HUES48 (cell line): ENCODE results near the gene YBX1.
"Not testable (repeated sequence)": the region's sequence is repeated elsewhere in the genome, so short reads cannot be mapped to it uniquely, and the experiment has no call there.

Experiments
- H3K27ac ChIP-seq: one replicate; pipeline ENCODE4 v1.7.0; 2013; ENCODE audit warnings: low read depth, low read length, inconsistent platforms
- H3K27me3 ChIP-seq: 2 replicates; pipeline ENCODE4 v1.6.1; 2013; ENCODE audit warnings: mild to moderate bottlenecking, low read length; ENCODE audit not compliant: control insufficient read depth, insufficient read depth
- H3K36me3 ChIP-seq: 2 replicates; pipeline ENCODE4 v1.6.1; 2013; ENCODE audit warnings: low read length; ENCODE audit not compliant: control insufficient read depth, insufficient read depth
- H3K4me1 ChIP-seq: 2 replicates; pipeline ENCODE4 v1.6.1; 2013; ENCODE audit warnings: mild to moderate bottlenecking, low read length; ENCODE audit not compliant: control insufficient read depth, insufficient read depth
- H3K4me3 ChIP-seq: 2 replicates; pipeline ENCODE4 v1.5.1; 2013; ENCODE audit warnings: mild to moderate bottlenecking, low read depth, low read length
- H3K9ac ChIP-seq: 2 replicates; pipeline ENCODE4 v1.6.1; 2013; ENCODE audit warnings: mild to moderate bottlenecking, low read depth, low read length, moderate library complexity
- H3K9me3 ChIP-seq: 2 replicates; pipeline ENCODE4 v1.6.1; 2013; ENCODE audit warnings: low read length; ENCODE audit not compliant: control insufficient read depth, insufficient read depth

YBX1 gene

DNA sequence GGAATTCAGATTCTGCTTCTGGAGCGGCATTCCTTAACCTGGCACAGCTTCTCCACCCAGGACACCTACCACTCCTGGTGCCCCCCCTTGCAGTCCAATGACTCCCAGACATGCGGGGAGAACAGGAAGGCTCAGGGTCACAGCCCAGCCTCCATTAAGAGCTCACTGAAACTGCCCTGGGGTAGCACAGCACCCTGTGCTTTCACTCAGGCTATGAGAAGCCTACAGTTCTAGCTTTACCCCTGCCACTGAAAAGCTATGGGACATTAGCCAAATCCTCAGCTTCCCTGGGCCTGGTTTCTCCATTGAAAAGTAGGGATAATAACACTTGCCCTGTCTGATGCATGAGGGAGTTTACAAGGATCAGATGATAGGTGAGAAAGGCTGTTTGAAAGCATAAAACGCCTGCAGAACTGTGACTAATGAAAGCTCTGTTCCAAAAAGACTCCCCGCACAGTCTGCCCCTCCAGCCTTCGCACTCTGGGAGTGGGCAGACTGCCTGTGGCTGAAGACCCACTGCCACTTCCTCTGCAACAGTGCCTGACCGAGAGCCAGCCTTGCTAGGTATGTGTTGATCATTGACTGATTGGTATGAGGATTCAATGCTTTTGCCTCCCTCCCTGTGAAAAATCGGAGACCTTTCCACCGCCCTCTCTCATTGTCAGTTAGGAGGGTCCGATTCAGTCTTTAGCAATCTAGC, 60.5 kb downstream of the YBX1 start:
- Histone ChIP-seq H3K9ac (no peak overlapping the region), H3K4me3 (no peak overlapping the region), H3K27ac (no peak overlapping the region), H3K4me1 (peaks cover 25% of the 10 kb centered on the region), H3K36me3 (peaks cover 16% of the 10 kb centered on the region), H3K9me3 (no peaks in the 10 kb centered on the region), H3K27me3 (no peaks in the 10 kb centered on the region)

DNA sequence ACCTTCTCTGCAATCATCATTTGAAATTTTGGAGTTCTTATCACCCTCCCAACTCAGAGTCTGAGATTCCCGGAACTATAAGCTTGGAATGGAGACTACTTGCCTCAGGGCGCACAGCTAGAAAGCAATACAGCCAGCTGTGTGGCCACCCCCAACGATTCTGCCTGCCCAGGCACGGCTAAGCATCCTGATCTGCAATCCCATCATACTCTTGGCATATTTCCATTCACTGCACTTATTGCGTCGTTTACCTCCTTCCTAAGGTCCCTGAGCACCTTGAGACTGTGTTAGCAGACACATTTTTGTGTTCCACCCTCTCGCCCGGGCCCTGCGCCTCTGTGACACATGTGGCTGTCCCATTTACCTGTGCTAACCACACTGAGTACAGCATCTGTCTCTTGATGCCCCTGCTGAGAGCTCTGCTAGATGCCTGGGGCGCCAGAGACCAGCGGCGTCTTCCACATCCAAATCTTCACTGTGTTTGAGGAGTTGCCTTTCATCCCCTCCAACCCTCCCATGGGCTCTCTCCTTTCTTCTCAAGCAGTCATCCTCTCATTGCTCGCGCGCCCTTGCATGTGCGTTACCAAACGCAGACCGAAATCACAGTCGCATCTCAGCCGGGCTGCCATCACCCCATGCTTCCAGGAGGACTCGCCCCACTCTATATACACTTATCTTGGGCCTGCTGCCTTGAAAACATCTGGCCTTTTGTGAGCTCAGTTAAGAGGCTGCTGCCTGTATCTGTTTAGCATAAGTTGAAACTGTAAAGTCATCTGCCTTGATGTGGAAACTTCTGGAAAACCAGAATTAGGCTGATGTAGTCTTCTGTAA, 61.3 kb downstream of the YBX1 start:
- Histone ChIP-seq H3K4me1 (peaks cover 25% of the 10 kb centered on the region), H3K27me3 (no peaks in the 10 kb centered on the region), H3K27ac (no peak overlapping the region), H3K9me3 (no peaks in the 10 kb centered on the region), H3K4me3 (no peak overlapping the region), H3K9ac (no peak overlapping the region), H3K36me3 (peaks cover 23% of the 10 kb centered on the region)

DNA sequence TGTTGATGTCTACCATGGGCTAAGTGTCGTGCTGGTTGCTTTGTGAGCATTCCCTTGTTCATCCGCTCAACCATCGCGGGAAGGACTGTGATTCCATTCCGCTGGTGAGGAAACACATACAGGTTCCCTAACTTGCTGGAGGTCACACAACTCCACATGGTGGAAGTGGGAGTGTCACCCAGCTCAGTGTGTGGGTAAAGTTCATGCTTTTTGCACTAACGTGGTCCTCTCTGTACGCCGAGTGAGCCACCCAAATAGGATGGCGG, 61.9 kb downstream of the YBX1 start:
- H3K27me3 ChIP-seq: no peaks in the 10 kb centered on the region
- H3K4me3 ChIP-seq: no peak overlapping the region
- peaks cover 25% of the 10 kb centered on the region for H3K36me3 ChIP-seq
- H3K4me1 ChIP-seq: peaks cover 25% of the 10 kb centered on the region
- H3K9ac ChIP-seq: no peak overlapping the region
- no peak overlapping the region for H3K27ac ChIP-seq
- H3K9me3 ChIP-seq: no peaks in the 10 kb centered on the region

DNA sequence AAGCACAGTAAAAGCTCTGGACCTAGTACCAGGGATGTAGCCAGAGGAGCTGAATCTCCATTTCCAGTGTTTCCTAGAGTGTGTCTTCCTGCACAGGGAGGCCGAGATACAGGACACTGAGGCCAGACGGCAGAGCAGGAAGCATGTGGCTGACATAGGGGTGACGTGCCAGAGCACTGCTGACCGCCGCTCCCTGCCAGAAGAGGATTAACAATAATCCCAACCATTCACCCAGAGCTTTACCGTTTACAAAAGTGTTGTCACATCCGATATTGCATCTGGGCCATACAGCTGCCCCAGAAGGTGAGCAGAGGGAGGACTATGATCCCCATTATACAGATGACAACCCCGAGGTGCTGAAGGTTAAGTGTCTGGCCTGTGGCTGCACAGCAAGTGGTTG, 63.6 kb downstream of the YBX1 start:
- H3K9ac ChIP-seq: no peak overlapping the region
- no peaks in the 10 kb centered on the region; the same call in 1 of the 2 replicates for H3K9me3 ChIP-seq
- H3K4me3 ChIP-seq: no peak overlapping the region
- peaks cover 10% of the 10 kb centered on the region for H3K4me1 ChIP-seq
- no peak overlapping the region for H3K27ac ChIP-seq
- H3K36me3 ChIP-seq: peaks cover 37% of the 10 kb centered on the region
- no peaks in the 10 kb centered on the region for H3K27me3 ChIP-seq

DNA sequence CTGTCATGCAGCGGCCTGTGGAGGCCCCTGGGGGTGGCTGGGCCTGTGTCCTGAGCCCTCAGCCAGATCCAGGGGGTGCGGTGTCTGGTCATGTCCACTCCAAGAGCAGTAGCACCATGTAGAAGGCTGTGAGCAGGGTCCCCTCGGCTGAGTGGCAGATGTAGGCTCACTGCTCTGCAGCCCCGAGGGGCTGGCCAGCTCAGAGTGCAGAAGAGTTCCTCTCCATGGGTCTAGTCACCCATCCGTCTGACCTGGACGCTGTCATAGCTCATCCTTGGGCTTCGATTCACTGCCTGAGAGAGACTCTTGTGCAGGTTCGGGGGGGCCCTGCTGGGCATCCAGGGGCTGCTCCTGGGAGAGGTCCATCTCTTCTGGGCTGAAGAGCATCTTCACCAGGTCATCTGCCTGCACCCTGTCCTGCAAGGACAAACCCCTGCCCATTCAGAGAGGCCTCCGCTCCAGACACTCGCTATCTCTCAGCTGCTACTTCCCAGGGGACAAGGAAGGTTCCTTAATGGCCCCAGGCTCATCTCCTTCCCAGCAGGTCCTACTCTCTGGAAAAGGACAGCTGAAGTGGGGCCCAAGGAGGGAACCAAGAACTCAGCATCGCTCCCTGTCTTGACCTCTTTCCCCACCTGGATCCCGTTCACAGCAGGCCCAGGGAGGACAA, 64.4 kb downstream of the YBX1 start:
- no peak overlapping the region for H3K9ac ChIP-seq

DNA sequence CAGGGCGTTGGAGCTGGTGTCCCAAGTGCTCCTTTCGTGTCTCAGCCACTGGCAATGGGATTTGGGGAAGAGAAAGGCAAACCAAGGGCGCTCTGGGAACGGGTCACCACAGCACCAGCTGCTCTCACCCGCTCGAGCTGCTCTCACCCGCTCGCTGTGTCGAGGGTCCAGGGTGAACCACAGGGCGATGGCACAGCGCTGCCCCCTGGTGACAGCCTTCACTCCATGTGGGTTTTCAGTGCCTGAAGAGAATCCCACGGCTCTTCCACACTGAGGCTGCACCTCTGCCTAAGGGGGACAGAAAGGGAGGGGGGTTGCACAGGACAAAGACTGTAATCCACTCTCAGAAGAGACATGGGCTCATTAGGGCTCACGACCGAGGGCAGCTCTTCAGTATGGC, 64.9 kb downstream of the YBX1 start:
- Histone ChIP-seq H3K4me3 (no peak overlapping the region), H3K27me3 (no peaks in the 10 kb centered on the region), H3K4me1 (no peaks in the 10 kb centered on the region), H3K9me3 (peaks cover 3% of the 10 kb centered on the region; the same call in 1 of the 2 replicates), H3K27ac (no peak overlapping the region), H3K36me3 (peaks cover 44% of the 10 kb centered on the region), H3K9ac (no peak overlapping the region)

More for the DNA sequence above, 64.4 kb downstream of the YBX1 start:
- Histone ChIP-seq H3K9me3 (no peaks in the 10 kb centered on the region; the same call in 1 of the 2 replicates), H3K36me3 (peaks cover 39% of the 10 kb centered on the region), H3K27me3 (no peaks in the 10 kb centered on the region), H3K27ac (no peak overlapping the region), H3K4me3 (no peak overlapping the region), H3K4me1 (peaks cover 4% of the 10 kb centered on the region; the same call in 1 of the 2 replicates)

DNA sequence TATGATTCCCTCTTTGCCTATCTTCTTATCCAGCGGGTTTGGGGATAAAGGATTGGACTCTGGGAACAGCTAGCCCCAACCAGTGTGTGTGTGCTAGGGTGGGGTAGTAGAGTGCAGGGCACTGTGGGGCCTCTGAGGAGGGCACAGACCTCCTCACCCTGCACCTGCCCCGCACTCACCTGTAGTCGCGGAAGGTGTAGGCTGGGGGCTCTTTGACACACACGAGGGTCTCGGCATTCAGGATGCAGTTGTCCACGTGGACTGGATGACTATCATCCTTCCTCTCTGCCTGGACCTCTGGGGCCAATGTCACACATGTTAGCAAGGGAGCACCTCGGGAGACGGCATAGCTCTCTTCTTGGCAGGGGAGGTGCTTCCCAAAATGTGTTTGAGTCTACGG, 65.8 kb downstream of the YBX1 start:
- H3K27ac ChIP-seq: no peak overlapping the region
- H3K27me3 ChIP-seq: no peaks in the 10 kb centered on the region
- no peaks in the 10 kb centered on the region for H3K4me1 ChIP-seq
- H3K9ac ChIP-seq: no peak overlapping the region
- no peak overlapping the region for H3K4me3 ChIP-seq
- H3K9me3 ChIP-seq: peaks cover 4% of the 10 kb centered on the region; the same call in 1 of the 2 replicates
- peaks cover 53% of the 10 kb centered on the region for H3K36me3 ChIP-seq

DNA sequence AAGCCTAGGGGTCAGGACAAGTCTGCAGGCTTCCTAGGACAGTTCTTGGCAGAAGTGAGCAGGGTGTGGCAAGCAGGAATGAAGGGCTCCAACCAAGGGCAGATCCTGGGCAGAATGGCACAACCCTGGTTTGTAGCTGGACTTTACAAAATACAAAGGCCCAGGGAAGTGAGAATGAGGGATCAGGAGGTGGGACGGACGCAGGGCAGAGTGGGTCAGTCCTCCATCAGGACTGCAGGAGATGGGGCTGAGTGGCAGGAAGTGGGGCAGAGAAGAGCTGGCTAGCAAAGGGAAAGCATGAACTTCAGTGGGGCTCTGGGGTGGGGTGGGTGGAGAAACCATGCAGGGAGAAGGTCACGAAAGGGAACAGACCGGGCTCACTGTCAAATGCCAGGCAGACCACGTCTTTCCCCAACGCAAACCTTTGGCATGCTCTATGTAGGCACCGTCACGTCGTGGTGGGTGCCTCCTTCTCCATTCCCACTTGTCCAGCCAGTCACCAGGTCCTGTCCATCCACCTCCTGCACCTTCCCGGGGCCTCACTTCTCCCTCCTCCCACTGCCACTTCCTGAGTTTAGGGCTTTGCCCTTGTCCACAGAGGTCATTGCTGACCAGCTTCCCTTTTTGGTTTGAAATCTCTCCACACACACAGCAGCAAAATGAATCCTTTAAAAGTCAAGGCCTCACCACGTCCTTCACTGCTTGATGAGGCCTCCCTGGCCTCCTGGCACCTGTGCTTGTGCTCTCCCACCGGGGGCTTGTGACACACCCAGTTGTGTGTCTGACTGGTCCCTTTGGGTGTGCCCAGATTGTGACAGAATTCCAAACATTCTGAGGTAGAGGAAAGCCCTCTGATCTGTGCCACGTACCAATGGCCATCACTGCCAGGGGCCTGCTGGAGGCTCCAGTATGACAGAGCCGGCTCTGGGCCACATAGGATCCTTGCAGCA, 66.5 kb downstream of the YBX1 start:
- Histone ChIP-seq H3K27me3 (no peaks in the 10 kb centered on the region), H3K9me3 (peaks cover 4% of the 10 kb centered on the region; the same call in 1 of the 2 replicates), H3K4me1 (no peaks in the 10 kb centered on the region), H3K9ac (no peak overlapping the region), H3K4me3 (no peak overlapping the region), H3K27ac (no peak overlapping the region), H3K36me3 (peaks cover 58% of the 10 kb centered on the region)

DNA sequence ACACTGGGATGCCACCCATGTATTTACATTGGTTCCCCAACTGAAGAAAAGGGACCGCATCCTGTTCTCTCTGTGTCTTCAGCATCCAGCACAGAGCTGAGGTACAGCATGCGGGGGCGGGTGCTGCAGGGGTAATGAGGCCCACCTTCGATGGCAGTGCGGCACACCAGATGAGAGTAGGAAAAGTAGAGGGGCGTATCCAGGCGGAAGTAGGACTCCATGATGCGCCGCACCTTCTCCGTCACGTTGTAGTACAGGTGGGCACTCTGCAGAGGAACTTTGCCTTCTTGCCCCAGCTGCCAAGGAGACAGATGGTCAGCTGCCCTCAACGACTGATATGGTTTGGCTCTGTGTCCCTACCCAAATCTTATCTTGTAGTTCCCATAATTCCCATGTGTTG, 67.8 kb downstream of the YBX1 start:
- Histone ChIP-seq H3K9me3 (peaks cover 4% of the 10 kb centered on the region; the same call in 1 of the 2 replicates), H3K4me1 (no peaks in the 10 kb centered on the region), H3K4me3 (no peak overlapping the region), H3K36me3 (peaks cover 71% of the 10 kb centered on the region), H3K27ac (no peak overlapping the region), H3K9ac (no peak overlapping the region), H3K27me3 (no peaks in the 10 kb centered on the region)

DNA sequence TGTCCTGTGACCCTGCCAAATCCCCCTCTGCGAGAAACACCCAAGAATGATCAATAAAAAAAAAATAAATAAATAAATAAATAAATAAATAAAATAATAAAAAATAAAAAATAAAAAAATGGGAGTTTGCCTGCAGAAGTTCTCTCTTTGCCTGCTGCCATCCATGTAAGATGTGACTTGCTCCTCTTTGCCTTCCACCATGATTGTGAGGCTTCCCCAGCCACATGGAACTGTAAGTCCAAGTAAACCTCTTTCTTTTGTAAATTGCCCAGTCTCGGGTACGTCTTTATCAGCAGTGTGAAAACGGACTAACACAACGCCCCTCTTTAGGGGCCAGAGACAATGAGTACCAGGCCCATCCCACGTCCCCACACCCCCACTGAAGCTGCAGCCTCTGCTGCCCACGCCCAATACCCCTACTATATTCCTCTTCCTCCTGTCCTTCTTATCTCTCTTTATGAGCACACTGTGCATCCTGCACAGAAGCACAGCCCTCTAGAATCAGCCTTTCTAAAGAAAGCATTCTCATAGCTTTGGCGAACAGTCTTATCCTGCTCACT, 69.4 kb downstream of the YBX1 start:
- H3K36me3 ChIP-seq: peaks cover 78% of the 10 kb centered on the region
- not testable (repeated sequence) for H3K27me3 ChIP-seq, H3K27ac ChIP-seq, H3K4me3 ChIP-seq, H3K9me3 ChIP-seq, H3K9ac ChIP-seq, H3K4me1 ChIP-seq
